Measurements from ENCODE around the gene SNRK. TPM values are rescaled to one million over a fixed set of nuclear protein-coding genes. Genes with fewer than 3 reads are reported as not detected.

Gene SNRK
- total RNA-seq, 1 experiment from 2014 or later = 26.5 TPM

DNA sequence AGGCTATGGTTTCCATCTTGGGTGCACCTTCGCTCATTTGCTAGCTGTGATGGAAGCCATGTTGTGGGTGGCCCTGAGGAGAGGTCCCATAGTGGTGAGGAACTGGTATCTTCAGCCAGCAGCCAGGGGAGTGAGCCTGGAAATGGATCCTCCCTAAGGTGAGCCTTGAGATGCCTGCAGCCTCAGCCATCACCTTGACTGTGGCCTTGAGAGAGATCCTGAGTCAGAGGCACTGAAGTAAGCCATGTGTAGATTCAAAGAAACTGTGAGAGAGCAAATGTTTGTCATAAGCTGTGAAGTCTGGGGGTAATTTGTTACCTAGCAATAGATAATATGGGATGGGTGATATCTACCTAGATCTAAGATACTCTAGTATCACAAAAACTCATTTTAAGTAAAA lies 105.3 kb downstream of the SNRK start:
- Histone ChIP-seq H3K27me3 (ENCODE audit: low read length) (no peaks in the 10 kb centered on the region), H3K36me3 (ENCODE audit: insufficient read depth, low read length) (no peaks in the 10 kb centered on the region), H3K27ac (ENCODE audit: low read length) (no peak overlapping the region), H2AFZ (ENCODE audit: low read length) (no peak overlapping the region), H3K4me3 (ENCODE audit: low read length) (no peak overlapping the region), H3K9me3 (ENCODE audit: low read length) (no peaks in the 10 kb centered on the region), H4K20me1 (ENCODE audit: insufficient read depth, low read depth, low read length) (no peaks in the 10 kb centered on the region), H3K4me1 (ENCODE audit: low read length) (no peaks in the 10 kb centered on the region), H3K4me2 (ENCODE audit: low read depth, low read length, poor library complexity, severe bottlenecking) (no peak overlapping the region), H3K9ac (ENCODE audit: low read length) (no peak overlapping the region), H3K9me2 (replicated peaks; ENCODE audit: insufficient read depth, low read length) (no peaks in the 10 kb centered on the region), H3K79me2 (ENCODE audit: low read length) (no peaks in the 10 kb centered on the region)
- no peak for DNase-seq

DNA sequence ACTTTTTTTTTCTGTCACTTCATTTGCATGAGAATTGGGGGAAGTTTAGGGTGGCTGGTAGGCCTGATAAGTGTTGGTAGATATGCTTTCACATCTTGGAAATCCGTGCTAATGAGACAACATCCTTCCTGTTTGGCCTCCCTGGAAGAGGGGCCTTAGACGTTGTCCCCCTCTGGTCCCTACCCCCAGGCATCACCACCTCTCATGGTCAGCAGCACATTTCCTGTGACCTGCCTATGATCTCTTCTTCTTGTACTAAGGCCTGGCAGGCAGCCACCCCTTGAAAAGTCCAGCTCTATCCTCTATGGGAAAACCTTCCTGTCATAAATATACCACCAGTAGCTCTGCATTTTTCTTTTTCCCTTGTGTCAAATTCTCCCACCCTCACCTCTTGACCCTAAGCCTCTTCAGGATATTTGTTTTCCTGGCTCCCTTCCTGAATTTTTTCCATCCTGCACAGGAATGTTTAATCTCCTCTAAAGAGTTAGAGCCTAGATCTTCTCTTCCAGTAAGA lies 107.8 kb downstream of the SNRK start:
- H3K4me1 ChIP-seq (ENCODE audit: low read length) = no peaks in the 10 kb centered on the region
- no peak overlapping the region for H3K9ac ChIP-seq (ENCODE audit: low read length)
- H3K36me3 ChIP-seq (ENCODE audit: insufficient read depth, low read length) = no peaks in the 10 kb centered on the region
- H3K4me3 ChIP-seq (ENCODE audit: low read length) = no peak overlapping the region
- no peak overlapping the region for H3K4me2 ChIP-seq (ENCODE audit: low read depth, low read length, poor library complexity, severe bottlenecking)
- no peaks in the 10 kb centered on the region for H4K20me1 ChIP-seq (ENCODE audit: insufficient read depth, low read depth, low read length)
- DNase-seq = no peak
- H3K9me3 ChIP-seq (ENCODE audit: low read length) = no peaks in the 10 kb centered on the region
- H3K79me2 ChIP-seq (ENCODE audit: low read length) = no peaks in the 10 kb centered on the region
- H3K27ac ChIP-seq (ENCODE audit: low read length) = no peak overlapping the region
- no peaks in the 10 kb centered on the region for H3K27me3 ChIP-seq (ENCODE audit: low read length)
- no peak overlapping the region for H2AFZ ChIP-seq (ENCODE audit: low read length)
- no peaks in the 10 kb centered on the region for H3K9me2 ChIP-seq (replicated peaks; ENCODE audit: insufficient read depth, low read length)

DNA sequence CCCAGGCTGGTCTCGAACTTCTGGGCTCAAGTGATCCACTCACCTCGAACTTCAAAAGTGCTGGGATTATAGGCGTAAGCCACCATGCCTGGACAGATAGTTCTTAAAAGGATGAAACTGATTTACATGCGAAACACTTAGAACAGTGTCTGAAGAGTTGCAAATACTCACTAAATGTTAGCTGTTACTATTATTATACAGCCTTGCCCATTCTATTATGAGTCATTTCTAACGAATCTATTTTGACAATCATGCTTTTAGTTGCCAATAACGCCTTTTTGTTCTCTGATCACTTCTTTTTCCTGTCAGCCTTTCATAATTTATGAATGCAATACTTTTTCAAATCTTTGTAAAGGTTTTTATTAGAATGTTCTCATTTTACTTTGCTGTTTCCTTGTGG lies 112.7 kb downstream of the SNRK start:
- DNase-seq = no peak
- H3K27me3 ChIP-seq (ENCODE audit: low read length) = no peaks in the 10 kb centered on the region
- no peaks in the 10 kb centered on the region for H3K9me2 ChIP-seq (replicated peaks; ENCODE audit: insufficient read depth, low read length)
- H3K4me2 ChIP-seq (ENCODE audit: low read depth, low read length, poor library complexity, severe bottlenecking) = no peak overlapping the region
- H3K4me3 ChIP-seq (ENCODE audit: low read length) = no peak overlapping the region
- H3K27ac ChIP-seq (ENCODE audit: low read length) = no peak overlapping the region
- H2AFZ ChIP-seq (ENCODE audit: low read length) = no peak overlapping the region
- no peaks in the 10 kb centered on the region for H3K36me3 ChIP-seq (ENCODE audit: insufficient read depth, low read length)
- no peaks in the 10 kb centered on the region for H3K79me2 ChIP-seq (ENCODE audit: low read length)
- H3K9me3 ChIP-seq (ENCODE audit: low read length) = no peaks in the 10 kb centered on the region
- no peaks in the 10 kb centered on the region for H3K4me1 ChIP-seq (ENCODE audit: low read length)
- no peaks in the 10 kb centered on the region for H4K20me1 ChIP-seq (ENCODE audit: insufficient read depth, low read depth, low read length)
- no peak overlapping the region for H3K9ac ChIP-seq (ENCODE audit: low read length)

DNA sequence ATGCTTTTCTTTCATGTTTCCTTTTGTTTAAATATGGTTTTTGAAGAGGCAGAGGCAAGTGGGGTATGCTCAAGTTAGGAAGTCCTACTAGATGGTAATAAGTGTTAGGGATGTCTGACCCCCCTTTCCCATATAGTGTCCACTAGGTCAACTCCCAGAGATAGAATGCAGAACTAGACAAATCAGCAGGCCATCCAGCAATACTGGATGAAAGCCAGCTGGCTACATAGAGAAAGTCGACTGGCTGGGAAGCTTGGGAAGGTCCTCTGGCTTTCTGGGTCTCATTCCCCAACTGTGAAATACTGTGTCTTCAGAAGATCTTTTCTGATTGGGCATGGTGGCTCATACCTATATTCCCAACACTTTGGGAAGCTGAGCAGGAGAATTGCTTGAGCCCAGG lies 113.8 kb downstream of the SNRK start:
- Histone ChIP-seq H3K36me3 (ENCODE audit: insufficient read depth, low read length) (no peaks in the 10 kb centered on the region), H3K27me3 (ENCODE audit: low read length) (no peaks in the 10 kb centered on the region), H3K4me3 (ENCODE audit: low read length) (no peak overlapping the region), H3K79me2 (ENCODE audit: low read length) (no peaks in the 10 kb centered on the region), H2AFZ (ENCODE audit: low read length) (no peak overlapping the region), H3K9ac (ENCODE audit: low read length) (no peak overlapping the region), H3K27ac (ENCODE audit: low read length) (no peak overlapping the region), H3K9me3 (ENCODE audit: low read length) (no peaks in the 10 kb centered on the region), H3K9me2 (replicated peaks; ENCODE audit: insufficient read depth, low read length) (no peaks in the 10 kb centered on the region), H3K4me2 (ENCODE audit: low read depth, low read length, poor library complexity, severe bottlenecking) (no peak overlapping the region), H3K4me1 (ENCODE audit: low read length) (no peaks in the 10 kb centered on the region), H4K20me1 (ENCODE audit: insufficient read depth, low read depth, low read length) (no peaks in the 10 kb centered on the region)
- no peak for DNase-seq

Other genes with a start within 250 kb of the SNRK start
- 59.3 and 70.7 TPM in 2 replicates for gene POMGNT2, start 180.5 kb upstream of the SNRK start, total RNA-seq (2014; rRNA removed; shearing (Covaris generic); ENCODE audit: low replicate concordance)

Data from Karpas-422 (cell line).